ENCODE results near the gene CDH12.
"Not testable (repeated sequence)": the region's sequence is repeated elsewhere in the genome, so short reads cannot be mapped to it uniquely, and the experiment has no call there.

DNA sequence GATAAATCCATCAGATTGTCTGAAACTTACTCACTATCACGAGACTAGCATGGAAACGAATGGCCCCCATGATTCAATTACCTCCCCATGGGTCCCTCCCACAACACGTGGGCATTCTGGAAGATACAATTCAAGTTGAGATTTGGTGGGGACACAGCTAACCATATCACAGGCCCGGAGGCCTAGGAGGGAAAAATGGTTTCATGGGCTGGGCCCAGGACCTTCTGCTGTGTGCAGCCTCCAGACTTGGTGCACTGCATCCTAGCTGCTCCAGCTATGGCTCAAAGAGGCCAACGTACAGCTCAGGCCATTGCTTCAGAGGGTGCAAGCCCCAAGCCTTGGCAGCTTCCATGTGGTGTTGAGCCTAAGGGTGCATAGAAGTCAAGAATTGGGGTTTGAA is 245.6 kb downstream of the CDH12 start:
- TF ChIP-seq, protein P1, sequence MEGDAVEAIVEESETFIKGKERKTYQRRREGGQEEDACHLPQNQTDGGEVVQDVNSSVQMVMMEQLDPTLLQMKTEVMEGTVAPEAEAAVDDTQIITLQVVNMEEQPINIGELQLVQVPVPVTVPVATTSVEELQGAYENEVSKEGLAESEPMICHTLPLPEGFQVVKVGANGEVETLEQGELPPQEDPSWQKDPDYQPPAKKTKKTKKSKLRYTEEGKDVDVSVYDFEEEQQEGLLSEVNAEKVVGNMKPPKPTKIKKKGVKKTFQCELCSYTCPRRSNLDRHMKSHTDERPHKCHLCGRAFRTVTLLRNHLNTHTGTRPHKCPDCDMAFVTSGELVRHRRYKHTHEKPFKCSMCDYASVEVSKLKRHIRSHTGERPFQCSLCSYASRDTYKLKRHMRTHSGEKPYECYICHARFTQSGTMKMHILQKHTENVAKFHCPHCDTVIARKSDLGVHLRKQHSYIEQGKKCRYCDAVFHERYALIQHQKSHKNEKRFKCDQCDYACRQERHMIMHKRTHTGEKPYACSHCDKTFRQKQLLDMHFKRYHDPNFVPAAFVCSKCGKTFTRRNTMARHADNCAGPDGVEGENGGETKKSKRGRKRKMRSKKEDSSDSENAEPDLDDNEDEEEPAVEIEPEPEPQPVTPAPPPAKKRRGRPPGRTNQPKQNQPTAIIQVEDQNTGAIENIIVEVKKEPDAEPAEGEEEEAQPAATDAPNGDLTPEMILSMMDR (IDR thresholded peaks at IDR 0.05; ENCODE audit: insufficient read depth, low read length), result not testable (repeated sequence)
- TF ChIP-seq GABPA (IDR thresholded peaks at IDR 0.05; ENCODE audit: low read depth), result not testable (repeated sequence)
- TF ChIP-seq, protein P2, sequence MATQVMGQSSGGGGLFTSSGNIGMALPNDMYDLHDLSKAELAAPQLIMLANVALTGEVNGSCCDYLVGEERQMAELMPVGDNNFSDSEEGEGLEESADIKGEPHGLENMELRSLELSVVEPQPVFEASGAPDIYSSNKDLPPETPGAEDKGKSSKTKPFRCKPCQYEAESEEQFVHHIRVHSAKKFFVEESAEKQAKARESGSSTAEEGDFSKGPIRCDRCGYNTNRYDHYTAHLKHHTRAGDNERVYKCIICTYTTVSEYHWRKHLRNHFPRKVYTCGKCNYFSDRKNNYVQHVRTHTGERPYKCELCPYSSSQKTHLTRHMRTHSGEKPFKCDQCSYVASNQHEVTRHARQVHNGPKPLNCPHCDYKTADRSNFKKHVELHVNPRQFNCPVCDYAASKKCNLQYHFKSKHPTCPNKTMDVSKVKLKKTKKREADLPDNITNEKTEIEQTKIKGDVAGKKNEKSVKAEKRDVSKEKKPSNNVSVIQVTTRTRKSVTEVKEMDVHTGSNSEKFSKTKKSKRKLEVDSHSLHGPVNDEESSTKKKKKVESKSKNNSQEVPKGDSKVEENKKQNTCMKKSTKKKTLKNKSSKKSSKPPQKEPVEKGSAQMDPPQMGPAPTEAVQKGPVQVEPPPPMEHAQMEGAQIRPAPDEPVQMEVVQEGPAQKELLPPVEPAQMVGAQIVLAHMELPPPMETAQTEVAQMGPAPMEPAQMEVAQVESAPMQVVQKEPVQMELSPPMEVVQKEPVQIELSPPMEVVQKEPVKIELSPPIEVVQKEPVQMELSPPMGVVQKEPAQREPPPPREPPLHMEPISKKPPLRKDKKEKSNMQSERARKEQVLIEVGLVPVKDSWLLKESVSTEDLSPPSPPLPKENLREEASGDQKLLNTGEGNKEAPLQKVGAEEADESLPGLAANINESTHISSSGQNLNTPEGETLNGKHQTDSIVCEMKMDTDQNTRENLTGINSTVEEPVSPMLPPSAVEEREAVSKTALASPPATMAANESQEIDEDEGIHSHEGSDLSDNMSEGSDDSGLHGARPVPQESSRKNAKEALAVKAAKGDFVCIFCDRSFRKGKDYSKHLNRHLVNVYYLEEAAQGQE (IDR thresholded peaks at IDR 0.05; ENCODE audit: insufficient replicate concordance, low read depth), result not testable (repeated sequence)
